ENCODE results near the gene PCDHA9. TPM values are rescaled to one million over a fixed set of nuclear protein-coding genes. Genes with fewer than 3 reads are reported as not detected.
A peak's percentile ranks its signal among the peaks of the same experiment; 100 is the strongest.
"Not testable (repeated sequence)": the region's sequence is repeated elsewhere in the genome, so short reads cannot be mapped to it uniquely, and the experiment has no call there.

The PCDHA9 gene
- total RNA-seq, 4 donors from 2014 or later, result 0.83 TPM; not detected in 3

DNA sequence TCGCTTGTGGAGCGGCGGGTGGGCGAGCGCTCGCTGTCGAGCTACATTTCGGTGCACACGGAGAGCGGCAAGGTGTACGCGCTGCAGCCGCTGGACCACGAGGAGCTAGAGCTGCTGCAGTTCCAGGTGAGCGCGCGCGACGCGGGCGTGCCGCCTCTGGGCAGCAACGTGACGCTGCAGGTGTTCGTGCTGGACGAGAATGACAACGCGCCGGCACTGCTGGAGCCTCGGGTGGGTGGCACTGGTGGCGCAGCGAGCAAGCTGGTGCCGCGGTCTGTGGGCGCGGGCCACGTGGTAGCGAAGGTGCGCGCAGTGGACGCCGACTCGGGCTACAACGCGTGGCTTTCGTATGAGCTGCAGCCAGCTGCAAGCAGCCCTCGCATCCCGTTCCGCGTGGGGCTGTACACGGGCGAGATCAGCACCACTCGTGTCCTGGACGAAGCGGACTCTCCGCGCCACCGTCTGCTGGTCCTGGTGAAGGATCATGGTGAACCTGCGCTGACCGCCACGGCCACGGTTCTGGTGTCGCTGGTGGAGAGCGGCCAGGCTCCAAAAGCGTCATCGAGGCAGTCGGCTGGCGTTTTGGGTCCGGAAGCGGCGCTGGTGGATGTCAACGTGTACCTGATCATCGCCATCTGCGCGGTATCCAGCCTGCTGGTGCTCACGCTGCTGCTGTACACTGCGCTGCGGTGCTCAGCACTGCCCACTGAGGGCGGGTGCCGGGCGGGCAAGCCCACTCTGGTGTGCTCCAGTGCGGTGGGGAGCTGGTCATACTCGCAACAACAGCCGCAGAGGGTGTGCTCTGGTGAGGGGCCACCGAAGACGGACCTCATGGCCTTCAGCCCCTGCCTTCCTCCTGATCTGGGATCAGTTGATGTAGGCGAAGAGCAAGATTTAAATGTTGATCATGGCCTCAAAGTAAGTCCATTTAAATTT lies 5.1 kb upstream of the PCDHA9 start:
- no peaks in the 10 kb centered on the region for H3K4me1 ChIP-seq
- no peak overlapping the region for H3K4me3 ChIP-seq
- no peak for TF ChIP-seq POLR2A (IDR thresholded peaks at IDR 0.05)
- TF ChIP-seq, protein P1, sequence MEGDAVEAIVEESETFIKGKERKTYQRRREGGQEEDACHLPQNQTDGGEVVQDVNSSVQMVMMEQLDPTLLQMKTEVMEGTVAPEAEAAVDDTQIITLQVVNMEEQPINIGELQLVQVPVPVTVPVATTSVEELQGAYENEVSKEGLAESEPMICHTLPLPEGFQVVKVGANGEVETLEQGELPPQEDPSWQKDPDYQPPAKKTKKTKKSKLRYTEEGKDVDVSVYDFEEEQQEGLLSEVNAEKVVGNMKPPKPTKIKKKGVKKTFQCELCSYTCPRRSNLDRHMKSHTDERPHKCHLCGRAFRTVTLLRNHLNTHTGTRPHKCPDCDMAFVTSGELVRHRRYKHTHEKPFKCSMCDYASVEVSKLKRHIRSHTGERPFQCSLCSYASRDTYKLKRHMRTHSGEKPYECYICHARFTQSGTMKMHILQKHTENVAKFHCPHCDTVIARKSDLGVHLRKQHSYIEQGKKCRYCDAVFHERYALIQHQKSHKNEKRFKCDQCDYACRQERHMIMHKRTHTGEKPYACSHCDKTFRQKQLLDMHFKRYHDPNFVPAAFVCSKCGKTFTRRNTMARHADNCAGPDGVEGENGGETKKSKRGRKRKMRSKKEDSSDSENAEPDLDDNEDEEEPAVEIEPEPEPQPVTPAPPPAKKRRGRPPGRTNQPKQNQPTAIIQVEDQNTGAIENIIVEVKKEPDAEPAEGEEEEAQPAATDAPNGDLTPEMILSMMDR (IDR thresholded peaks at IDR 0.05), result no peak
- no peaks in the 10 kb centered on the region for H3K27me3 ChIP-seq
- no peaks in the 10 kb centered on the region for H3K36me3 ChIP-seq
- H3K27ac ChIP-seq, result no peak overlapping the region
- DNase-seq, result no peak
- peaks cover 0 to 13% (median 3%) of the 10 kb centered on the region in 4 donors for H3K9me3 ChIP-seq

DNA sequence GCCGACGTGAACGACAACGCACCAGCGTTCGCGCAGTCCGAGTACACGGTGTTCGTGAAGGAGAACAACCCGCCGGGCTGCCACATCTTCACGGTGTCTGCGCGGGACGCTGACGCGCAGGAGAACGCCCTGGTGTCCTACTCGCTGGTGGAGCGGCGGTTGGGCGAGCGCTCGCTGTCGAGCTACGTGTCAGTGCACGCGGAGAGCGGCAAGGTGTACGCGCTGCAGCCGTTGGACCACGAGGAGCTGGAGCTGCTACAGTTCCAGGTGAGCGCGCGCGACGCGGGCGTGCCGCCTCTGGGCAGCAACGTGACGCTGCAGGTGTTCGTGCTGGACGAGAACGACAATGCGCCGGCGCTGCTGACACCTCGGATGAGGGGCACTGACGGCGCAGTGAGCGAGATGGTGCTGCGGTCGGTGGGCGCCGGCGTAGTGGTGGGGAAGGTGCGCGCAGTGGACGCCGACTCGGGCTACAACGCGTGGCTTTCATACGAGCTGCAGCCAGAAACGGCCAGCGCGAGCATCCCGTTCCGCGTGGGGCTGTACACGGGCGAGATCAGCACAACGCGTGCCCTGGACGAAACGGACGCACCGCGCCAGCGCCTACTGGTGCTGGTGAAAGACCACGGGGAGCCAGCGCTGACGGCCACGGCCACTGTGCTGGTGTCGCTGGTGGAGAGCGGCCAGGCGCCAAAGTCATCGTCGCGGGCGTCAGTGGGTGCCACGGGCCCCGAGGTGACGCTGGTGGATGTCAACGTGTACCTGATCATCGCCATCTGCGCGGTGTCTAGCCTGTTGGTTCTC lies 1.9 kb downstream of the PCDHA9 start:
- peaks cover 0 to 12% (median 4%) of the 10 kb centered on the region in 4 donors for H3K9me3 ChIP-seq

DNA sequence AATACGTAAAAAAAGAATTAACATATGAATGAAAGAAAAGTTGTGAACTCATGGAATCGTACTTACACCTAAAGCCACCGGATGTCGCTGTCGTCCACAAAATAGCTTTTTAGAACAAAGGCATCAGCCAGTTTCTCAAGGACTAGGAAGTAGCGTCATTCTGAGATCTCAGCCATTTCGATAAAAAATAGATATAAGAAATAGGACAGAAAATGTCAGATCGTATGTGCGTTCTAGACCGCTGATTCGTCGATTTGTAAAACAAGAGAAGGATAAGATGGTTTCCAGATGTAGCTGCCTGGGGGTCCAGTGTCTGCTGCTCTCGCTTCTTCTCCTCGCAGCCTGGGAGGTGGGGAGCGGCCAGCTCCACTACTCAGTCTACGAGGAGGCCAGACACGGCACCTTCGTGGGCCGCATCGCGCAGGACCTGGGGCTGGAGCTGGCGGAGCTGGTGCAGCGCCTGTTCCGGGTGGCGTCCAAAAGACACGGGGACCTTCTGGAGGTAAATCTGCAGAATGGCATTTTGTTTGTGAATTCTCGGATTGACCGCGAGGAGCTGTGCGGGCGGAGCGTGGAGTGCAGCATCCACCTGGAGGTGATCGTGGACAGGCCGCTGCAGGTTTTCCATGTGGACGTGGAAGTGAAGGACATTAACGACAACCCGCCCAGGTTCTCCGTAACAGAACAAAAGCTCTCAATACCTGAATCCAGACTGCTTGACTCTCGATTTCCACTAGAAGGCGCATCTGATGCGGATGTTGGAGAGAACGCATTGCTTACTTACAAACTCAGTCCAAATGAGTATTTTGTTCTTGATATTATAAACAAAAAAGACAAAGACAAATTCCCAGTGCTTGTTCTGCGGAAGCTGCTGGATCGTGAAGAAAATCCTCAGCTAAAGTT lies 7.8 kb downstream of the PCDHA9 start, which contains the start of gene PCDHA10:
Gene PCDHA10 (plus strand): TSS at position 126 of the 903 bp plus-strand sequence. CDS start 152 bp downstream, at position 278.
- DNase-seq, result no peak
- Histone ChIP-seq H3K27ac (peak within 1 kb of the TSS in 1 of 4 donors; percentile 8), H3K9me3 (peaks cover 0 to 26% (median 3%) of the 10 kb centered on the region in 4 donors), H3K36me3 (no peaks in the 10 kb centered on the region), H3K27me3 (no peaks in the 10 kb centered on the region), H3K4me3 (peak within 1 kb of the TSS in 2 of 4 donors; percentile 9 to 15), H3K4me1 (no peaks in the 10 kb centered on the region)
- TF ChIP-seq POLR2A (IDR thresholded peaks at IDR 0.05), result no peak
- TF ChIP-seq, protein P1 (IDR thresholded peaks at IDR 0.05), result peak in 1 of 6 experiments; percentile 14

More for the DNA sequence above, 1.9 kb downstream of the PCDHA9 start:
- H3K4me1 ChIP-seq, H3K36me3 ChIP-seq, H3K27me3 ChIP-seq, H3K4me3 ChIP-seq, DNase-seq, H3K27ac ChIP-seq: not testable (repeated sequence)

DNA sequence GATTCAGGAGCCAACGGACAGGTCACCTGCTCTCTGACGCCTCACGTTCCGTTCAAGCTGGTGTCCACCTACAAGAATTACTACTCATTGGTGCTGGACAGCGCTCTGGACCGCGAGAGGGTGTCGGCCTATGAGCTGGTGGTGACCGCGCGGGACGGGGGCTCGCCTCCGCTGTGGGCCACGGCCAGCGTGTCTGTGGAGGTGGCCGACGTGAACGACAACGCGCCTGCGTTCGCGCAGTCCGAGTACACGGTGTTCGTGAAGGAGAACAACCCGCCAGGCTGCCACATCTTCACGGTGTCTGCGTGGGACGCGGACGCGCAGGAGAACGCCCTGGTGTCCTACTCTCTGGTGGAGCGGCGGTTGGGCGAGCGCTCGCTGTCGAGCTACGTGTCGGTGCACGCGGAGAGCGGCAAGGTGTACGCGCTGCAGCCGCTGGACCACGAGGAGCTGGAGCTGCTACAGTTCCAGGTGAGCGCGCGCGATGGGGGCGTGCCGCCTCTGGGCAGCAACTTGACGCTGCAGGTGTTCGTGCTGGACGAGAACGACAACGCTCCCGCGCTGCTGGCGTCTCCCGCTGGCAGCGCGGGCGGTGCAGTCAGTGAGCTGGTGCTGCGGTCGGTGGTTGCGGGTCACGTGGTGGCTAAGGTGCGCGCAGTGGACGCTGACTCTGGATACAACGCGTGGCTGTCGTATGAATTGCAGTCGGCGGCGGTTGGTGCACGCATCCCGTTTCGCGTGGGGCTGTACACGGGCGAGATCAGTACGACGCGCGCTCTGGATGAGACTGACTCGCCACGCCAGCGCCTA lies 9.2 kb downstream of the PCDHA9 start:
- no peak for TF ChIP-seq POLR2A (IDR thresholded peaks at IDR 0.05)
- TF ChIP-seq, protein P1 (IDR thresholded peaks at IDR 0.05), result no peak
- Histone ChIP-seq H3K4me1 (no peaks in the 10 kb centered on the region), H3K27me3 (no peaks in the 10 kb centered on the region), H3K36me3 (no peaks in the 10 kb centered on the region), H3K9me3 (peaks cover 0 to 32% (median 3%) of the 10 kb centered on the region in 4 donors), H3K27ac (no peak overlapping the region), H3K4me3 (no peak overlapping the region)
- no peak for DNase-seq

GRCh38 chr5:140857987-140858240 lies 9.7 kb downstream of the PCDHA9 start:
- TF ChIP-seq, protein P1 (IDR thresholded peaks at IDR 0.05), result no peak
- TF ChIP-seq POLR2A (IDR thresholded peaks at IDR 0.05), result no peak
- peaks cover 0 to 34% (median 3%) of the 10 kb centered on the region in 4 donors for H3K9me3 ChIP-seq
- no peak overlapping the region for H3K4me3 ChIP-seq
- no peaks in the 10 kb centered on the region for H3K4me1 ChIP-seq
- no peak overlapping the region for H3K27ac ChIP-seq
- no peak for DNase-seq
- no peaks in the 10 kb centered on the region for H3K36me3 ChIP-seq
- no peaks in the 10 kb centered on the region for H3K27me3 ChIP-seq
